HG02840 (cell line): ENCODE measurements around the gene PIGK.
A peak's percentile ranks its signal among the peaks of the same experiment; 100 is the strongest.
"Not testable (repeated sequence)": the region's sequence is repeated elsewhere in the genome, so short reads cannot be mapped to it uniquely, and the experiment has no call there.

Source experiments
- ATAC-seq: cut with Tn5 transposase; IDR thresholded peaks from one replicate; pipeline ENCODE4 v1.9.1; 2021; ENCODE audit warnings: mild to moderate bottlenecking, moderate library complexity, moderate number of reproducible peaks; ENCODE audit not compliant: unreplicated experiment, low FRiP score

PIGK gene

DNA sequence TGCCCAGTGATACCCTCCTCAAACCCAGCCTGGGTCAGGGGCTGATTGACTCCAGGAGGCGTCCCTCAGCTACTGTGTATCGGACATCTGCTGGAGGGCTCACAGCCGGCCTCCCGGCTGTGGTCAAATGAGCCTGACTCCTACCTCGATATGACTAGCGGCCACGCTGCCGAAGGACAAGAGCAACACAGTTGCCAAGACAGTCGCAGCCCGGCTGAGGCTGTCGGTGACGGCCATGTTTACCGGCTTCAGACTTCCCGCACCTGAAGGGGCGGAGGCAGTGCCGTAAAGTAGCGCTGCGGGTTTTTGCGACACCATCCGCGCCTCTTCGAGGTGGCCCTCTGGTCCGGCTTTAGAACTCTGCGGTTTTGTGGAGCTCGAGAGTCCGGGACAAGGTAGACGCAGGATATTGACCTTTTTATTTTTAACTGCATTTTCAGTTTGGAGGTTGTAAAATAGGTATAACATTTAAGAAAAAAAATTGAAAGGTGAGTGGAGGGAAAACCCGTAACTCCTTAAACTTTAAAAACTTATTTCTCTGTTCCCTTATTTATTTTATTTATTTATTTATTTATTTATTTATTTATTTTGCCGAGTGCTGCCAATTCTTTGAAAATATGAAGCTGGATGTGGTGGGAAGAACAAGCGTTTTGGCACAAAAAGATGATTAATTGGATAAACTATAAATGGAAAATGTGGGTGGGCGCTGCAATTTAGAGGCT, at the start of gene PIGK:
Gene PIGK, minus strand, starts transcription at position 265 of the 722 bp plus-strand sequence. Its CDS starts 28 bp downstream, at position 237.
- ATAC-seq, result peak; percentile 96

GRCh38 chr1:77267035-77267434, 47.8 kb upstream of the PIGK start:
- no peak for ATAC-seq

DNA sequence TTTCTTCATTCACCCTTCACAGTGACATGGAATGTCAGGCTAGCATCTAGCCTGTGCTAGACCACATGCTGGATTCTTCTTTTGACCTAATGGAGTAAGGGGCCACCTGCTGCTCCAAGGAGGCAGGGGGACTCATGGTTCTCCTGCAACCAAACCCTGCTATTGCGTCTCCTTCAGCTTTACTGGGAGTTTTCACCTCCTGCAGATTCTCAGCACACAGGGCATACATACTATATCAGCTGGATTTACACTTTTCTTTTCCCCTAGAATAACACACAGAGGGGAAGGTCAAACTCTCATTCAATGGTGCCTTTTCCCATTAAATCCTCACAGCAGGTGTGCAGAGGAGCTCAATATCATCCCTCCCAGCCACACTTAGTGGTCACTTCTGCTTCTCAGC, 46.0 kb upstream of the PIGK start:
- ATAC-seq, result no peak

DNA sequence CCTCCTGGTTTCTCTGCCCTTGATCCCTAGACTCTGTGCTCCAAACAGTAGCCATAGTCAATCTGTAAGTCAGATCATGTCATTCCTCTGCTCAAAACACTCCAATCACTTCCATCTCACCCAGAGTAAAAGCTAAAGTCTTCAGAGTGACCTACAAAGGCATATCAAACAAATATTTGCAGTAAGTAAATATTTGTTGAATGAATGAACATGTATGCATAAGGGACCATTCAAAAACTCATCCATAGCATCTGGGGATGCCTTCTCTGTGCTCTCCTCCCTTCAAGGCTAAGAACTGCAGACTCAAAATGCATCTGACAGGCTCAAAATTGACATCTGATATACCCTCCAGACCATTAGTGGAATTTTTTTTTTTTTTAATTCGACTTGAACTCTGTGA, 44.5 kb upstream of the PIGK start:
- no peak for ATAC-seq

DNA sequence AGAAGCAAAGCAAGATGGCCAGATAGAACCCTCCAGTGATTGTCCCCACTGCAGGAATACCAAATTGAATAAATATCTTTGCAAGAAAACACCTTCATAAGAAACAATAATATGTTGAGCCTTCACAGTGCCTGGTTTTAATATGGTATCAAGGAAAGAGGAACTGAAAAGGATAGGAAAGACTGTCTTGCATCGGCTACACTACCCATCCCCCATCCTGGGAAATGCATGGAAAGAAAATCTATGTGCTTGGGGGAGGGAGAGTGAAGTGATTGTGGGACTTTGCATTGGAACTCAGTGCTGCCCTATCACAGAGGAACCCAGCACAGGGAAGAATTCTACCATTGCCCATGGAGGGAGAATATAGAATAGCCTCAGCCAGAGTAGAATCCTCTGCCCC, 34.0 kb upstream of the PIGK start:
- no peak for ATAC-seq

DNA sequence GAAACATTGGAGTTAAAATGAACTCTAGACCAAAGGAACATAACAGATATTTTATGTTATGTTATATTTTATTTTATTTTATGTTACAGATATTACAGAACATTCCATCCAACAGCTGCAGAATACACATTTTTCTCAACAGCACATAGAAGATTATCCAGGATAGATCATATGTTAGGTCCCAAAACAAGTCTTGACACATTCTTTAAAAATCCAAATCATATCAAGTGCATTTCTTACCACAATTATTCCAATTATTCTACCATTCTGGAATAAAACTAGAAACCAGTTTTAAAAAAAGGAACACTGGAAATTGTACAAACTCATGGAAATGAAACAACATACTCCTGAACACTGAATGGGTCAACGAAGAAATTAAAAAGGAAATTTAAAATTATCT, 30.9 kb upstream of the PIGK start:
- no peak for ATAC-seq

DNA sequence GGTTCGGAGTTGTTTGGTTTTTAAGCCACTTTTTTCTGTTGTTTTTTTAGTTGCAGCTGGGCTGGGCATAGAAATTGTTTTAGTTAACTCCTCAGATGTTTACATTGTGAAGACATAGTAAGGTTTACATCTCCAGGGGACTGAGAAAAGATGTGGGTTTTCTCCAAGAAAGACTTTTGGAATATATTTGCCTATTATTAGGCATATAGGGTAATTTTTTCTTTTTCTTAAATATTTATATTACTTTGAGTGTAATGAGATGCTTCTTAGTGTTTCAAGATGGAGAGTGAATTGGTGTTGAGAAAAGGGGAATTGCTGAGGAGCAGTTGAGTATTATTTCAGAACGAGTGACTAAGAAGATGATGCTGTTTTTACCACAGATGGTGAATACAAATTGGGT, 26.6 kb upstream of the PIGK start:
- no peak for ATAC-seq

DNA sequence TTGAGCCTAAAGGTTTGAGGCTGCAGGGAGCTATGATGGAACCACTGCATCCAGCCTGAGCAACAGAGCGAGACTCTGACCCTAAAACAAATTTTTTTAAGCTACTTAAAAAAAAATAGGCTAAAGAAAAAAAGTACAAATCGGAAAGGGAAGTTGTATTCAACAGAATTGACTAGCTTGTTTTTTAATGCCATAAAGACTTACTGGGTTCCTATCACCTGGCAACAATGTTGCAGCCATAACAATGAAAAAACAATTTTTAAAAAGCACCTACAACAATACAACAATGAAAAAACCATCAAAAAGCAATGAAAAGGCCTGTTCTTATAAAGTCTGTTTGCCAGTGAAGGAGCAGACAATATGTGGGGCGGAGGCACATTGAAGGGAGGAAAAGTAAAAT, 20.1 kb upstream of the PIGK start:
- no peak for ATAC-seq

DNA sequence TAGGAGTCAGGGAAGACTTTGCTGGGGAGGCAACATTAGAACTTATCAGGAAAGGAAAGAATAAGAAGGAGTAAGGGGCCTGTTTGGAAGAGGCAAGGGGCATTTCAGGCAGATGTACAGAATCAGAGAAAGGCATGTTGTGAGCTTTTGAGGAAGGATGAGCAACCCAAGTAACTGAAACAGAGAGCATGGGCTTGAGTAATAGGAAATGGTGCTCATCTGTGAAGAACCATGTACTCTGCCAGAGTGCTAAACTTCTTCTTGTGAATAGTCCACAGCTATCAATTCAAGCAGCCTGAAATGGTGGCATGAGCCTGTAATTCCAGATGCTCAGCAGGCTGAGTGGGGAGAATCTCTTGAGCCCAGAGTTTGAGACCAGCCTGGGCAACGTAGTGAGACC, 19.2 kb upstream of the PIGK start:
- no peak for ATAC-seq

GRCh38 chr1:77234943-77235342, 15.7 kb upstream of the PIGK start:
- no peak for ATAC-seq

- ATAC-seq, result no peak
Measured at GRCh38 chr1:77234096-77234495, 14.9 kb upstream of the PIGK start.

GRCh38 chr1:77232829-77233228, 13.6 kb upstream of the PIGK start:
- no peak for ATAC-seq

GRCh38 chr1:77230051-77230450, 10.8 kb upstream of the PIGK start:
- ATAC-seq, result no peak

- no peak for ATAC-seq
Measured at GRCh38 chr1:77228836-77229235, 9.6 kb upstream of the PIGK start.

DNA sequence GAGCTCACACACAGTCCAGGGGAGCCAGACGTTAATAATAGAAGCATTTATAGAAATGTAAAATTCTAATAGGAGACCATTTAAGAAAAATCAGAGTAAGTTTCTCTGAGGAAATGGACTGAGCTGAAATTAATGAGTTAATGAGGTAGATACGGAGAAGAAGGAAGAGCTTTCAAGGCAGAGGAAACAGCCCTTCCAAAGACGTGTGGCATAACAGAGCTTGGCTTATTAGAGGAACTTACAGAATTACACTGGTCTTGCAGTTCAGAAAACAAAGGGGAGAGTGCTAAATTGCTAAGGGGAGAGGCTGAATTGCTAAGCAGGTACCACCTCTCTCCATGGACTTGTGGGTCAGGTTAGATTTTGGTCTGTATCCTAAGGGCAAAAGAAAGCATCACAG, 8.2 kb upstream of the PIGK start:
- ATAC-seq, result no peak

- ATAC-seq, result no peak
Measured at GRCh38 chr1:77222496-77222895, 3.3 kb upstream of the PIGK start.

- ATAC-seq, result no peak
Measured at GRCh38 chr1:77220687-77221463, 1.6 kb upstream of the PIGK start.

- ATAC-seq, result peak; percentile 40
Measured at GRCh38 chr1:77218477-77219165, 609 bp downstream of the PIGK start.

DNA sequence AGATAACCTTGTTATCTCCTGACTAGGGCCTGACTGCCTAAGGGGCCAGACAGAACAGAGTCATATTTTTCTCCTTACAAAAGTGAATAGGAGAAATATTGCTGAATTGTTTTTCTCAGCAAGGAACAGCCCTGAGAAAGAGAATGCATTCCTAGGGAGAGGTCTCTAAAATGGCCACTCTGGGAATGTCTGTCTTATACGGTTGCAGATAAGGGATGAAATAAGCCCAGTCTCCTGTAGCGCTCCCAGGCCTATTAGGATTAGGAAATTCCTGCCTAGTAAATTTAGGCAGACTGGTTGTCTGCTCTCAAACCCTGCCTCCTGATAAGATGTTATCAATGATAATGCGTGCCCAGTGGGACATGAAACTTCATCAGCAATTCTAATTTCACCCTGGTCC, 15.2 kb downstream of the PIGK start:
- not testable (repeated sequence) for ATAC-seq

- ATAC-seq, result no peak
Measured at GRCh38 chr1:77202751-77203150, 16.5 kb downstream of the PIGK start.

GRCh38 chr1:77200806-77201205, 18.4 kb downstream of the PIGK start:
- ATAC-seq, result no peak
